GM15510 (cell line): Measurements from ENCODE around the gene CARMIL1.

ENCODE experiments used
- POLR2A ChIP-seq: IDR thresholded peaks from 3 replicates; pipeline ENCODE4 v1.6.1; 2011; ENCODE audit warnings: borderline replicate concordance; ENCODE audit not compliant: insufficient read length; ENCODE audit errors: extremely low read depth

CARMIL1 gene

DNA sequence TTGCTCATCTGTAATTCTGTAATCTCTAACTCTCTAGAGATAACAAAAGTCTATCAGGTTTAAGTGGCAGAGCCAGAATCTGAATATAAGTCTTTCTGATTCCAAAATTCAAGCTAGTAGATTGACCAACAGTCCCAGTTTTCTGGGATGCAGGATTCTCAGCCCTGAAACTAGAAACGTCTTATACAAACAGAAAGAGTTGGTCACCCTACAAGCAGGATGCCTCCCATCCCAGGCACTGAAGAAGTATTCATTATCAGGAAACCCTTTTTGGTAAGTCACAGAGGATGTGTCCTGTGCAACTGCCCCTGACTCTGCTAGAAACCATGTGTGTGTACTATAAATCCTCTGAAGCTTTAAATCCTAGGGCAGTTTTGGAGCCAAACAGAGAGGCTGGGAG lies 135.0 kb downstream of the CARMIL1 start:
- no peak for TF ChIP-seq POLR2A

DNA sequence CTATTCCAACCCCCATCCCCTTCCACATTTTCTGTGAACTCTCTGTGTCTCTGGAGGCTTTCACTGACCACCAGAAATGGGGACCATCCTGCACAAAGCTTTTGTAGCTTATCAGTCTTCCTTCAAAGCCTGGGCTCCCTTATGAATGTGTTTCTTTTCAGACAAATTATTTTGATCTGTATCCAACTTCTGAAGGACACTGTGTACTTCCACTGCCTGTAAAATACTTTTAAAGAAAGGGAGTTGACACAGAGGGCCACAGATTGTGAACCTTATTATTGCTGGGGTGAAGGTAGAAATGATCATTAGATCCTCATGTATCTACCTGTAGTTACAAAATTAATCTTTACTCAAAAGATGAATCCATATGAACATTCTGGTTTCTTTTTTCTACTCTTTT lies 135.6 kb downstream of the CARMIL1 start:
- no peak for TF ChIP-seq POLR2A

DNA sequence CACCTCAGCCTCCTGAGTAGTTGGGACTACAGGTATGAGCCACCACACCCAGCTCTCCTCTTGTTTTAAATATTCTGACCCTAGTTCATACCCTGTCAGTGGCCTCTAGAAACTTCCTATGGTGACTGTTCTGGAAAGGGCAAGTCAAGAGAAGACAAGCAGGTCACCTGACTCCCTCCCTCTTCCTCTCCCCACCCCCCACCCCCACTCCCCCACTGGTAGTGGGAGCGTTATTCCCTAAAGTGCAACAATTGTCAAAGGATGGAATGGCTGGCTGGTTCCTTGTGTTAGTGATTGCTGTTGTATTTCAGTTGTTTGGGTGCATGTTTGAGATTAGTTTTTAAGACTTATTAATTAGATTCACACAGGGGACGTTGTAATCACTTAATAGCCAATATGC lies 136.1 kb downstream of the CARMIL1 start:
- no peak for TF ChIP-seq POLR2A

DNA sequence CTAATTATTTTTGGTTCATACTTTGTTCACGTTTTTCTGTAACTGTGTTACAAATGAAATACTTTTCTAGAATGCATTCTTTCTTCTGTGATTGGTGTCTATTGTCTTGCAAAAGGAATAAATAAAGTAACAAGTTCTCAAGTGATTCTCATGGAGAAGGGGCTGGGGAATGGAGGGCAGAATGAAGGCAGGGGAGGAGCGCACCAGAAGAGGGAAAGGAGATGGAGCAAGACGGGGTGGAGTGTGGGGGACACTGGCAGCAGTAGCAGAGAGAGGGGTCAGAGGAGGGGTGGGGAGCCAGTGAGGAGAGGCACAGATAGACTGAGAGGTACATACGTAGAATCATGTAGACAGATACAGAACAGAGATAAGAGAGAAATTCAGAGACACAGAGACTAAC lies 136.5 kb downstream of the CARMIL1 start:
- TF ChIP-seq POLR2A, result no peak

DNA sequence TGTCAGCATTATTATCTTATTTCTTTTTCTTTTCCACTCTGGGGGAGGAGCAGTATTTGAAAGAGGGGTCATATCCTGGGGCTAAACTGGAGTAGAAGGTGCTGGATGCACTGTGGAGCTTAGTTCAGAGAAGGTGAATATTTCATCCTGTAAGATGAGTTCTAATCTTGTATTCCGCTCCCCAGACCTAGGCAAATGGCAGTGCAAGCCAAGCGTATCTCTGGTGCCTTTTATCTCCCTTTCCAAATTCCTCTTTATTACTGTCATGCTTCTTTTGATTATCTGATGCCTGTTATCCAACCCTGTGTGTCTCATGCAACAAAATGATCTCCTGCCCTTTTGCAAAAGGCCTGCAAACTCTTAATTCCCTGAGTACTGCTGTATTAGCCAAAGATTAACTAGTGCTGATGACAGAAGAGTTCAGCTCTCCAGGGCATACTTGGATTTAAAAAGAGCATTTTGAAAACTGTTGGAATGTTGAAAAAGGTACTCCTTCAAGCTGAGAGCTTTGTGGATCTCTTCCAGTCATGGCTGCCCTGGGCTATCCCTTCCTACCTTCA lies 138.0 kb downstream of the CARMIL1 start:
- no peak for TF ChIP-seq POLR2A

DNA sequence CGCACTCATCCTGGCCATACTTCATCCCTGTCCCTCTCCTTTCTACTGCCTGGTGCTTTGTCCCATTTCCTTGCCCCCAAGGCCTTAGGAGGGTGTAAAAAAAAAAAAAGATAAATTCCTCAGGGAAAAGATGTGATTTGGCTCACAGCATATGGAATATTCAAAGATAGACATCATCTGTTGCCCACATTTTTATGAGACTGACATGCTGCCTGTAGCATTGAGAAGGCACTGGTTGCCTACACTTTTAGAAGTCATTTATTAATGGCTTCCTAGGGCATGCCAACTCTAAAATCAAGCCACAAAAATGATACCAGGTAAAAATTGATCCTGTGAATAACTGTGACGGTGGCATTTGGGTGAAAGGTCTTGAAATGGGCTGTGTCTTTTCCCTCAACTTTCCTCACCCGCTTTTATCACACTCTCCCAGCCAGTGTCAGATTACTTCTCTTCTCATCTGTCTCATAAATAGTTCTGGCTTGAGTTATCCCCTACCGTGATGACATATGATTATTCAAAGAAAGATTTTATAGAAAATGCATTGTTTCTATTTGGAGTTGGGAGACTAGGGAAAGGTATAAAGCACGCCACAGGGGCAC lies 139.4 kb downstream of the CARMIL1 start:
- no peak for TF ChIP-seq POLR2A

DNA sequence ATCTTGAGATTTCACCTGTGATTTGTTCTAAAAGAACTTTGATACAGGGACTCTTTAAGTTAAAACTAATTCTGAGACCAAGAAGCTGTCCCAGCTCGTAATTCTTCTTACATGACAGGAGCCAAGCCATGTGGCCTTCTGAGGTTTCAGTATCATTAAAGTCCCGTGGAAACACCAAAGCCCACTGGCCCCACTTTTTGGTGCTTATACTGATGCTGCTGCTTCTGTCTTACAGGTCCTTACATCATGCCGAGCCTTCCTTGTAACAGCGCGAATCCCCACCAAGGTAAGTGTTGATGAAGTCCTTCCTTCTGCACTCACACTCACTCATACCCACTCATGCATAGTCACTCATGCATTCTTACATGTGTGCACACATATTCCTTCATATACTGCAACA lies 140.7 kb downstream of the CARMIL1 start:
- TF ChIP-seq POLR2A, result no peak

DNA sequence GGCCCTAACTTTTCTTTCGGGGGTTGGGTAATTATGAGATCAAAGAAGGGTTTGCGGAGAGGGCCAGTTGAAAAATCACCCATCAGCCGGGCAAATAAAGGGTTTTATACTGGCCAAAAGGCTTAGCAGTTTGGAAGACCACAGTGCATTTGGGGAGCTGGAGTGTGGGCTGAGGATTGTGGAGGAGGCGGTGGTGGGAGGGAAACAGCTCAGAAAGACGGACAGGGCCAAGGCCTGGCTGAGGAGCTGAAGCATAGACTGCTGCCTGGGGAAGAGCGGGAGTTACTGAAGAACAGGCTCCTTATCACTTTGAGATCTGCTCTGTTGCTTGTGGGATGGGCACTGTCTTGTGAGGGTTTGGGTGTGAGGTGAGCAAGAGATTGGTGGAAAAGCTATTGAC lies 144.2 kb downstream of the CARMIL1 start:
- TF ChIP-seq POLR2A, result no peak

DNA sequence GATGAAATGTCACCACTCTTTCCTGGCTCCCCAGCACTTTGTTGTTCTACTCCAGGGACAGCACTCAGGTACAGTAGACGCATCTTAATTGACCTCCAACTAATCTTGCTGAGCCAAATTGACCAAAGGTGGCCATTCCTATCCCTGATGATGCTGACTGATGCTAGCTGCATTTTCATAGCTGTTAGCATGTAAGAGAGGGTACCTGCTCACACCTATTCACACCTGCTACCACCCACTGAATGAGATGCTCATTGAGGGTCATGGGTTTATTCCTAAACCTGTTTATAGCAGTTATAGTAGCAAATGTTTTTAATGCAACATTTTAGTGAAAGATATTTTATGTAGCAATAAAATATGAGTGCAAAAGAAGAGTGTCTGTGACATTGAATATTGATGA lies 145.1 kb downstream of the CARMIL1 start:
- no peak for TF ChIP-seq POLR2A

DNA sequence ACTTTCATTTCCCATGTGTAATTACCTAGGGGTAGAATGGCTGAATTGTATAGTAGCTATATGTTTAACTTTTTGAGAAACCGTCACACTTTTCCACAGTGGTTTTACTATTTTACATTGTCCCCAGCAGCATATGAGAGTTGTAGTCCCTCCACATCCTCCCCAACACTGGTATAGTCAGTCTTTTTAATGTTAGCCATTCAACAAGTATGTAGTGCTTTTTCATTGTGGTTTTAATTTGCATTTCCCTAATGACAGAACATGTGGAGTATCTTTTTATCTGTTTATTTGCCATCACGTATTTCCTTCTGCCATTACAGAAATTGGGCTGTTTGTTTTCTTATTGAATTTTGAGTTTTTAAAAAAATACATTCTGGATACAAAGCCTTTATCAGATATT lies 148.4 kb downstream of the CARMIL1 start:
- TF ChIP-seq POLR2A, result no peak

DNA sequence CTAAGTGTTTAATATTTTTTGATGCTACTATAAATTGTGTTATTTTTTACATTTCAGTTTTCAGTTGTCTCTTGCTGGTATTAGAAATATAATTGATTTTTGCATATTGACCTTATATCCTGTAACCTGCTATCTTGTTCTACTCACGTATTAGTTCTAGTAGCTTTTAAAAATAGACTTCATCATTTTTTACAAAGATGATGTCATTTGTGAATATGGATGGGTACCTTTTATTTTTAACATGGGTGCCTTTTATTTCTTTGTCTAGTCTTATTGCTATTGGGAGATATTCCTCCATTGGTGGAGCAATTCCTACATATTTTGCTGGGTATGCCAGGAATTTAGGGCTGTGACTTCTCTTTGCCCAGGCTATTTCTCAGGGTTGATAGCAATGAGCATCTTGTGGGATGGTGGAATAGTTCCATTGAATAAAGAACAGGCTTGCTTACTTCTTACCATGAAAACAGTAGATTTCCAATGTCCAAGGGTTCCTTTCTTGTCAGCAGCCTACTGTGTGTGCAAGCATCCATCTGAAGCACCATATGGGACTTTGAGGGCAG lies 149.7 kb downstream of the CARMIL1 start:
- no peak for TF ChIP-seq POLR2A

DNA sequence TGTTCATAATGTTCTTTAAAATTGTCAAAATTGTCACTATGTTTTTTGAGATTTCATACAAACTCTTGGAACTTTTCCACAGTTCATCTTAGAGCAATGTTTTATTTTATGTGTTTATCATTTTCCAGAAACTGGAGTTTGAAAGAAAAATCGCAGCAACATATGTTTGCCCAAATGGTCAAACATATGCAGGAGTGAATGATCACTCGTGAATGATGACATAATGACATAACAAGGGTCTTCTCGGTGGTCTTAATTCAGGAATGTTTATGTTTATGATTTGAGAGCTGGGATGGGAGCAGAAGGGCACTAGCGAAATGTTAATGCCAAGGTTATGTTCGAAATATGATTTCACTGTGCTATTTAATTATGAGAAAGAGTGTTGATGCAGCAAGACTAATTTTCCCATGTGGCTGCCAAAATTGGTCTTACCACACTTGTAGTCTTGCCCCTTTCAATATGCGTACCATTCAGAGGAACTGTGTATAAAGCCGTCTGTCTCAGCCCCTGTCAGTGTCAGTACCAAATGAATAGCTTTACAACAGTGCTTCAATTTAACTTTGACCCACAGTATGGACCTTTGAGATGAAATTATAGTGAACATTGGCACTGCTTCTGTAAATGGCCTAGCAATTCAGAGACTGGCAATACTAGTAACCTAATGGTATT lies 152.3 kb downstream of the CARMIL1 start:
- no peak for TF ChIP-seq POLR2A

DNA sequence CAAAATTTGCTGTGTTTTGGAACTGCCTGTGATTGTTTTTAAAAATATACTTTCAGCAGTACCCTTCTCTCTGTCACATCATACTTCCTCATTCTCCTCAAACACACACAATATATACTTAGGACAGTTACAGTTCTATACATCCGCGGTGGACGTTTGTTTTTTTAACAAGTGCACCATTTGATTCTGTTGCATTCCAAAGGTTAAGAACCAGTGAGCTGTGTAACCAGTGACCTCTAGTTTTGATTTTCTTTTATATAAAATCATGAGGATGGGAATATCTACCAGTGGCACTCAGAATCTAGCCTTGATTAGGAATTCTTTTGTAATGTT lies 152.8 kb downstream of the CARMIL1 start:
- TF ChIP-seq POLR2A, result no peak

DNA sequence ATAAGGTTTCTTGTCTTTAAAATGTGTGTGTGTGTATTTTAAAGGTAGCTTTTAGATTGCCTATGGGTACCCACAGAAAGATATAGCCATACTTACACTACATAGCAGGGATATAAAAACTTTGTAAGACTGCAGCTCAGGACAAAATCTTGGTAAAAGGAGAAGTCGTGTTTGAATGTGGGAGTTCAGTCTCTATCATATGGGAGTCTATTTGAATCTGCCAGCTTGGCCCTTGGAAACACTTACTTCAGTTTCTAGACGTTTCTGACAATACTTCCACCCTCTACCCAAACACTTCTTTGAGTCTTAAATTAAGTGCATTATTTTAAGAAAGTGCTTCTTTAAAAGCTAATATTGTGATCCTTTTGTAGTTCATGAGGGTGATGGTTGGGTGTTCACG lies 155.7 kb downstream of the CARMIL1 start:
- TF ChIP-seq POLR2A, result no peak

DNA sequence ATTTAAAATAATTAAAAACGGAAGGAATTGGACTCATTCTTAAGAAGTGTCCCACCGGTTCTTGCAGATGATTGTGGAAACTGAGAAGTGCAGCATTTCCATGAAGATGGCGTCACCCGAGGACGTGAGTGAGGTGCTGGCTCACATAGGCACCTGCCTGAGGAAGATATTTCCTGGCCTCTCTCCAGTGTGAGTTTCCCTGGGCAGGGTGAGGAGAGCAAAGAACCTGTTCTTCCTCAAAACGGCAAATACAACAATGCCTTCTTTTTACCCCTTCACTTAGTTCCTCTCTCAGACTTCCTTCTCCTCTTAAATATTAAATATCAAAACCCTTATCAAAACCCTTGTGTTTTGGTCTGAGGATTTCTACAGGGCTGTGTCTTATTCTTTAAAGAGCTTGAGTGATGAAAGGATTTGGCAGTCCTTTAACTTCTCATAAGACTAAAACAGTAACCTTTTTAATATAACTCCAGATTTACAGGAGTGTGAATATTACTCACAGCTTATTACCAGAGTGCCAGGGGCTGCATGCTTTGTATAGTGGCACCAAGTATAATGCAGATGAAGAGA lies 156.3 kb downstream of the CARMIL1 start:
- no peak for TF ChIP-seq POLR2A

DNA sequence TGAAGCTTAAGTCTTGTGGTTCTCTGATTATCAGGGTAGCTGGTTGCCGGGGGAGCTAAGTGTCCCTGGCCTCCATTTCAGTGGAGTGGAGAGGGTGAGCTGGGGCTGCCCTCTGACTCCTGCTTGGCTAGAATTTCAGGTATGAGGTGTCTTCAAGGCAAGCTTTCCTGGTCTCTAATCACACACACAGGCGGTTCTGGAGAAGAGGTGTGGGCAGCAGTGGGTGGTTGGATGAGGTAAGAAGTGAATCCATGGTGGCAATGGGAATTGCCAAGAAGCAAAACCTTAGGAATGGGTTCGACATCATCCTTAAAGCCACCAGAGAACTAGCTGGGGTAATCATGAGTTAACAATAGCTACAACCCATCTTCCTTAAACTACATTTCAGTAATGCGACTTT lies 157.6 kb downstream of the CARMIL1 start:
- TF ChIP-seq POLR2A, result no peak
